GM12892 (cell line): ENCODE results near the gene NTN3.

ENCODE experiments used
- POLR2A ChIP-seq: IDR thresholded peaks from 2 replicates; pipeline ENCODE4 v1.6.1; 2011; ENCODE audit warnings: low read depth, low read length, control low read depth
- POLR2AphosphoS5 ChIP-seq: IDR thresholded peaks from 2 replicates; pipeline ENCODE4 v1.6.1; 2011; ENCODE audit warnings: low read depth, low read length, control low read depth

GRCh38 chr16:2422123-2422867 lies 48.8 kb upstream of the NTN3 start:
- no peak for TF ChIP-seq POLR2A
- no peak for TF ChIP-seq POLR2AphosphoS5
